ENCODE measurements around the gene PPP1R3C.

- TF ChIP-seq CTCF (tag by site-specific recombination; IDR thresholded peaks at IDR 0.05) = no peak
- TF ChIP-seq ZNF670 (tag by site-specific recombination; IDR thresholded peaks at IDR 0.05; ENCODE audit: low read depth) = no peak
- no peak for TF ChIP-seq ZNF19 (tag by site-specific recombination; IDR thresholded peaks at IDR 0.05; ENCODE audit: low read depth)
- no peak for TF ChIP-seq ZNF302 (tag by site-specific recombination; IDR thresholded peaks at IDR 0.05; ENCODE audit: low read depth)
- no peak for TF ChIP-seq ZNF433 (tag by site-specific recombination; IDR thresholded peaks at IDR 0.05; ENCODE audit: low read depth)
- TF ChIP-seq REST (tag by site-specific recombination; IDR thresholded peaks at IDR 0.05) = no peak
- no peak for TF ChIP-seq ZNF133 (tag by site-specific recombination; IDR thresholded peaks at IDR 0.05)
- no peak for TF ChIP-seq GLI4 (tag by site-specific recombination; IDR thresholded peaks at IDR 0.05)
- no peak for TF ChIP-seq ZNF121 (tag by site-specific recombination; IDR thresholded peaks at IDR 0.05)
- no peak for TF ChIP-seq ZNF792 (tag by site-specific recombination; IDR thresholded peaks at IDR 0.05)
- no peak for TF ChIP-seq ZNF514 (tag by site-specific recombination; IDR thresholded peaks at IDR 0.05)
- no peak for TF ChIP-seq ZNF18 (tag by site-specific recombination; IDR thresholded peaks at IDR 0.05)
- TF ChIP-seq ZNF48 (tag by site-specific recombination; IDR thresholded peaks at IDR 0.05) = no peak
Measured at GRCh38 chr10:91662993-91663392, 30.1 kb upstream of the PPP1R3C start.
